ENCODE data around the gene PRKCZ. TPM values are rescaled to one million over a fixed set of nuclear protein-coding genes. Genes with fewer than 3 reads are reported as not detected.

The PRKCZ gene
- total and polyA plus RNA-seq, 12 donors, result 8.4 to 18.4 (median 14.5) TPM

DNA sequence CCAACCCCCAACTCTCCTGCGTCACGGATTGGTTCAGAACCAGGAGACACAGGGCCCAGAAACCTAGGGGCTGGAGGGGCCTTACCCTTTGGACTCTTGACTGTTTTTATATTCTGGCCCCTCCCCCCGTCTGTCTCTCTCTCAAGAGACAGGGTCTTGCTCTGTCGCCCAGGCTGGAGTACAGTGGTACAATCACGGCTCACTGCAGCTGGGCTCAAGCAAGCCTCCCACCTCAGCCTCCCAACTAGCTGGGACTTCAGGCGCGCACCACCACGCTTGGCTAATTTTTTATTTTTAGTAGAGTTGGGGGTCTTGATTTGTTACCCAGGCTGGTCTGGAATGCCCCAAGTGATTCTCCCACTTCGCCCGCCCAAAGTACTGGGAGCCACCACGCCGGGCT is 52.5 kb downstream of the PRKCZ start:
- 95 to 97% methylated on average over 12 of the region's 12 CpGs for WGBS, 2 donors
- no peaks in the 10 kb centered on the region for H3K9me3 ChIP-seq
- intact Hi-C loops (cut with DNase I), result loop anchor here in 1 of 10 donors (5.0 kb wide), 1 partner anchor 975 kb away; no protein-coding TSS in a partner anchor
- no peak for DNase-seq
- TF ChIP-seq, protein P1, sequence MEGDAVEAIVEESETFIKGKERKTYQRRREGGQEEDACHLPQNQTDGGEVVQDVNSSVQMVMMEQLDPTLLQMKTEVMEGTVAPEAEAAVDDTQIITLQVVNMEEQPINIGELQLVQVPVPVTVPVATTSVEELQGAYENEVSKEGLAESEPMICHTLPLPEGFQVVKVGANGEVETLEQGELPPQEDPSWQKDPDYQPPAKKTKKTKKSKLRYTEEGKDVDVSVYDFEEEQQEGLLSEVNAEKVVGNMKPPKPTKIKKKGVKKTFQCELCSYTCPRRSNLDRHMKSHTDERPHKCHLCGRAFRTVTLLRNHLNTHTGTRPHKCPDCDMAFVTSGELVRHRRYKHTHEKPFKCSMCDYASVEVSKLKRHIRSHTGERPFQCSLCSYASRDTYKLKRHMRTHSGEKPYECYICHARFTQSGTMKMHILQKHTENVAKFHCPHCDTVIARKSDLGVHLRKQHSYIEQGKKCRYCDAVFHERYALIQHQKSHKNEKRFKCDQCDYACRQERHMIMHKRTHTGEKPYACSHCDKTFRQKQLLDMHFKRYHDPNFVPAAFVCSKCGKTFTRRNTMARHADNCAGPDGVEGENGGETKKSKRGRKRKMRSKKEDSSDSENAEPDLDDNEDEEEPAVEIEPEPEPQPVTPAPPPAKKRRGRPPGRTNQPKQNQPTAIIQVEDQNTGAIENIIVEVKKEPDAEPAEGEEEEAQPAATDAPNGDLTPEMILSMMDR (IDR thresholded peaks at IDR 0.05), result no peak
- no peaks in the 10 kb centered on the region for H3K4me1 ChIP-seq
- no peaks in the 10 kb centered on the region for H3K27me3 ChIP-seq
- H3K36me3 ChIP-seq, result no peaks in the 10 kb centered on the region
- H3K27ac ChIP-seq, result no peak overlapping the region
- no peak overlapping the region for H3K4me3 ChIP-seq
- ATAC-seq, result no peak

DNA sequence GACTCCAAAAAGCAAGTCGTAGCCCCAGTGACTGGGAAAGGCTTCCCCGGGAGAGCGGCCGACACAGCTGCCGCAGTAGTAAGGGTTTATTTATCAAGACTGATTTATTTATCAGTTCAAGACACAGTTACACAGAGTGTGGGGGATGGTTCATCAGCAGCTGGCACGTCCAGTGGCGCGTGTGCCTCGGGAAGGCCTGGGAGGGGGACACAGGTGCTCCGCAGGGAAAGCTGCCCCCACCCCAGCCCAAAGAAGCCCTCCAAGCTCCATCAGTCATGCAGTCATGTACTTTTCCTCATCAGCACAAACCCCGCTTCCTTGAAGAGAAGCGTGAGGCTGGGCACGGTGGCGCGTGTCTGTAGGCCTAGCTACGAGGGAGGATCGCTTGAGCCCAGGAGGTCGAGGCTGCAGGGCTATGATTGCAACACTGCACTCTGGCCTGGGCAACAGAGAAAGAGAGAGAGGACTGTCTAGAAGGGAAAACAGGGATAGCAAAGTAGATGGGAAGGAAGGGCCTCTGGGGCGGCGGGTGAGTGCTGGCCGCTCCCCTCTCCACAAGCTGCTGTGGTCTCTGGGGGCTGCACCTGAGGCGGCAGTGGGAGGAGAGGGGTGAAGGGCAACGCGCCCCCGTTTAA is 53.2 kb downstream of the PRKCZ start:
- TF ChIP-seq, protein P1 (IDR thresholded peaks at IDR 0.05), result no peak
- intact Hi-C loops (cut with DNase I), result loop anchor here in 1 of 10 donors (5.0 kb wide), 1 partner anchor 974 kb away; no protein-coding TSS in a partner anchor
- no peak for ATAC-seq
- no peaks in the 10 kb centered on the region for H3K4me1 ChIP-seq
- WGBS, 2 donors, result 92% methylated on average over 25 of the region's 25 CpGs
- H3K27ac ChIP-seq, result no peak overlapping the region
- no peaks in the 10 kb centered on the region for H3K36me3 ChIP-seq
- H3K4me3 ChIP-seq, result no peak overlapping the region
- H3K27me3 ChIP-seq, result no peaks in the 10 kb centered on the region
- no peaks in the 10 kb centered on the region for H3K9me3 ChIP-seq
- DNase-seq, result peak in 1 of 2 donors; percentile 1

DNA sequence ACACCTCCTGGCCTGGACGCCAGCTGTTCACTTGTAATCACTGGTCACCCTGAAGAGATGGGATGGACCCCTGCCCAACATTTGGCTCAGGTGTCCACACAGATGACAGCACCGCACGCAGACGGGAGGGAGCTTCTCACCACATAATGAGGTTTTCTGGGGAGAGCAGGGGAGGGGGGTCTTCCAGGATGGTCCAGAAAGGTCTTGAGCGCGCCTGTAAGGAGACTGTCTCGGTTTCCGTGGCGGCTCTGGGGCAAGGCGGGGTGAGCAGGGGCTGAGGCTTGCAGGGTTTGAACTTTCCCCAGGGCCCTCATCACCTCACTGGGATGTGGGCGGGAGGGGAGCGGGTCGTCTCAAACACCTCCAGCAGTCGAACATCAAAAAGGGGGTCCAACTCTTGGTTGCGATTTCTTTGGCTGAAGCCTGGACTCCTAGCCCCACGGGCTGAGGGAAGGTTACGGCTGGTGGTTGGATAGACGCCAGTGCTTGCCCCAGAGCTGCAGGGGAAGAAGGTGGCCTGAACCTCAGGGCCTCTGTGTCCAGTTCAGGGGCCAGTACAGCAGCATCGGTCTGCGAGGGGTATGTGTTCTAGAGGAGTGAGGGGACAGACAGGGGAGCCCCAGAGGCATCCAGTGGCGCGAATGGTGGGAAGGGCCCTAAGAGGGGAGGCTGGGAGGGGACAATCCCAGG is 53.8 kb downstream of the PRKCZ start:
- H3K27me3 ChIP-seq, result peaks cover 0 to 2% (median 0%) of the 10 kb centered on the region in 7 donors
- peak in 1 of 8 donors; percentile 5 for ATAC-seq
- H3K36me3 ChIP-seq, result no peaks in the 10 kb centered on the region
- peak in 1 of 2 donors; percentile 4 for DNase-seq
- 76 to 84% methylated on average over 22 of the region's 22 CpGs for WGBS, 2 donors
- H3K9me3 ChIP-seq, result no peaks in the 10 kb centered on the region
- H3K4me1 ChIP-seq, result no peaks in the 10 kb centered on the region
- intact Hi-C loops (cut with DNase I), result loop anchor here in 1 of 10 donors (5.0 kb wide), 1 partner anchor 973 kb away; no protein-coding TSS in a partner anchor
- peak overlapping the region in 1 of 10 donors; percentile 53 for H3K27ac ChIP-seq
- no peak overlapping the region for H3K4me3 ChIP-seq
- TF ChIP-seq, protein P1 (IDR thresholded peaks at IDR 0.05), result no peak

DNA sequence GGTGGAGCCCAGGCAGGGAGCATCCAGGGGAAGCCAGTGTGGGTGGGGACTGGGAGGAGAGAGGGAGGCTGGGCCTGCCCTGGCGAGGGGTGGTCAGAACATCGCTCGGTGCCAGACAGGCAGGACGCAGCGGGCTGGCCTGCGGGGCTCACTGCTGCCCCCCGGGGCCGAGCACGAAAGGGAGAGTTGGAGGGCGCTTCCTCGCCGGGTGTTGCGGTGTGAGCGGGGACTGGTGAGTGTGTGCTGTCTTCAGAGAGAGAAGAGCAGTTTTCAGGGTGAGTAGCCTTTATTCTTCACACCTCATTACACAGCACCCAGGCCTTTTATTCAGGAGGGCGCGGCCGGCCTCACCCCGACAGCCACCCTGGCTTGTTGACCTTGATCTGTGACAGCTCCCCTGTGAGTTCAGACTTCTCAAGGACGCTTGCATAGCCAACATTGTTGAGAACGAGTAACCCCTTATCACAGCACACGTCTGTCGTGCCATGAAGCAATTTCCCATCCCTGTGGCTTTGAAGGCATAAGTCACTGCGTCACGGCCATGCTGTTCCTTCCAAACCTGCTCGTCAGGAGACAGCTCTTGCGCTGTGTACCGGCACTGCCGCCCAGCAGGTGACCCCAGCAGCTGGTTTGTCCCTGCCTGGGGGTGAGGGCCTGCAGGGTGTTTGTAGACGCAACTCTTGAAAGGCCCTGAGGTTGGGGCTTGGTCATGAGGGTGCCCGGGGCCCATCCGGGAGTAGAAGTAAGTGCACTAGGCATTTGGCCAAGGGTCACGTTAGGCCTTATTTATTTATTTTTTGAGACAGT is 54.6 kb downstream of the PRKCZ start:
- H3K36me3 ChIP-seq, result no peaks in the 10 kb centered on the region
- H3K4me1 ChIP-seq, result no peaks in the 10 kb centered on the region
- H3K27ac ChIP-seq, result peak overlapping the region in 1 of 10 donors; percentile 53
- ATAC-seq (peak in 4 of 8 donors; percentile 11 to 38 (median 24)), DNase-seq (peak in 1 of 2 donors; percentile 10)
- intact Hi-C loops (cut with DNase I), result loop anchor here in 1 of 10 donors (5.0 kb wide), 1 partner anchor 972 kb away; no protein-coding TSS in a partner anchor
- TF ChIP-seq, protein P1 (IDR thresholded peaks at IDR 0.05), result no peak
- peaks cover 0 to 7% (median 0%) of the 10 kb centered on the region in 7 donors for H3K27me3 ChIP-seq
- WGBS, 2 donors, result 54 to 58% methylated on average over 32 of the region's 32 CpGs
- no peak overlapping the region for H3K4me3 ChIP-seq
- H3K9me3 ChIP-seq, result no peaks in the 10 kb centered on the region
